Measurements from ENCODE around the gene HS2ST1.

The HS2ST1 gene

GRCh38 chr1:87137342-87137739, 222.9 kb downstream of the HS2ST1 start:
- no peak for DNase-seq (ENCODE audit: low read depth)

- no peak for DNase-seq (ENCODE audit: low read depth)
Observed at GRCh38 chr1:87140831-87141540, 226.6 kb downstream of the HS2ST1 start.

GRCh38 chr1:87141556-87141955, 227.1 kb downstream of the HS2ST1 start:
- no peak for DNase-seq (ENCODE audit: low read depth)

GRCh38 chr1:87143413-87144135, 229.1 kb downstream of the HS2ST1 start:
- DNase-seq (ENCODE audit: low read depth), result no peak

GRCh38 chr1:87144316-87144895, 230.0 kb downstream of the HS2ST1 start:
- DNase-seq (ENCODE audit: low read depth), result no peak

GRCh38 chr1:87144981-87145380, 230.5 kb downstream of the HS2ST1 start:
- no peak for DNase-seq (ENCODE audit: low read depth)

- DNase-seq (ENCODE audit: low read depth), result no peak
Observed at GRCh38 chr1:87146538-87146937, 232.1 kb downstream of the HS2ST1 start.

GRCh38 chr1:87146986-87147385, 232.6 kb downstream of the HS2ST1 start:
- DNase-seq (ENCODE audit: low read depth), result no peak

GRCh38 chr1:87147851-87148250, 233.4 kb downstream of the HS2ST1 start:
- DNase-seq (ENCODE audit: low read depth), result no peak

GRCh38 chr1:87148661-87149060, 234.2 kb downstream of the HS2ST1 start:
- DNase-seq (ENCODE audit: low read depth), result no peak

GRCh38 chr1:87149241-87150041, 235.0 kb downstream of the HS2ST1 start:
- DNase-seq (ENCODE audit: low read depth), result no peak

GRCh38 chr1:87150143-87150542, 235.7 kb downstream of the HS2ST1 start:
- no peak for DNase-seq (ENCODE audit: low read depth)

- DNase-seq (ENCODE audit: low read depth), result peak; percentile 47
Observed at GRCh38 chr1:87151500-87152421, 237.3 kb downstream of the HS2ST1 start.

GRCh38 chr1:87154384-87154783, 239.9 kb downstream of the HS2ST1 start:
- DNase-seq (ENCODE audit: low read depth), result no peak

- DNase-seq (ENCODE audit: low read depth), result no peak
Observed at GRCh38 chr1:87155170-87155569, 240.7 kb downstream of the HS2ST1 start.

GRCh38 chr1:87155648-87156047, 241.2 kb downstream of the HS2ST1 start:
- no peak for DNase-seq (ENCODE audit: low read depth)

- no peak for DNase-seq (ENCODE audit: low read depth)
Observed at GRCh38 chr1:87156124-87156523, 241.7 kb downstream of the HS2ST1 start.

- DNase-seq (ENCODE audit: low read depth), result no peak
Observed at GRCh38 chr1:87159378-87159915, 245.0 kb downstream of the HS2ST1 start.

Data from activated T-cell treated with anti-CD3 and anti-CD28 coated beads for 48 hours (primary cell).